ENCODE measurements around the gene TMEM63A.
"Not testable (repeated sequence)": the region's sequence is repeated elsewhere in the genome, so short reads cannot be mapped to it uniquely, and the experiment has no call there.

The TMEM63A gene

GRCh38 chr1:225845097-225845496 lies 37.1 kb downstream of the TMEM63A start:
- DNase-seq (ENCODE audit: low spot score), result no peak

GRCh38 chr1:225844236-225845061 lies 37.7 kb downstream of the TMEM63A start:
- DNase-seq (ENCODE audit: low spot score), result no peak

DNA sequence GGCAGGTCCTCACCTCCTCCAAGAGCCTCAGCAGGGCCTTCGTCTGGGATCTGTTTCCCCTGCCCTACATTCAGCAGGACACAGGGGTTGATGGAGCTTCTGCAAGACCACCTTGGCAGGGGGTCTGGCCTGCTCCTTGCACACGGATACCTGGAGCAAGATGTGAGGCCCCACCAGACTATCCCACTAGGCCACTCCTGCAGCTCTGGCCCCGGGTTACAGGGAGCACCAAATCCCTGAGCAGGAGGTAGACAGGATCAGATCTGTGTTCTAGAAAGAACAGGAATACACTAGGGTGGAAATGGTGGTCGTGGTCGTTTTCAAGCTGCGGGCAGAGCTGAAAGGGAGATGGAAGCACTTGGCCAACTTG lies 38.8 kb downstream of the TMEM63A start:
- no peak for DNase-seq (ENCODE audit: low spot score)

GRCh38 chr1:225842788-225843425 lies 39.3 kb downstream of the TMEM63A start:
- no peak for DNase-seq (ENCODE audit: low spot score)

GRCh38 chr1:225842074-225842473 lies 40.1 kb downstream of the TMEM63A start:
- no peak for DNase-seq (ENCODE audit: low spot score)

DNA sequence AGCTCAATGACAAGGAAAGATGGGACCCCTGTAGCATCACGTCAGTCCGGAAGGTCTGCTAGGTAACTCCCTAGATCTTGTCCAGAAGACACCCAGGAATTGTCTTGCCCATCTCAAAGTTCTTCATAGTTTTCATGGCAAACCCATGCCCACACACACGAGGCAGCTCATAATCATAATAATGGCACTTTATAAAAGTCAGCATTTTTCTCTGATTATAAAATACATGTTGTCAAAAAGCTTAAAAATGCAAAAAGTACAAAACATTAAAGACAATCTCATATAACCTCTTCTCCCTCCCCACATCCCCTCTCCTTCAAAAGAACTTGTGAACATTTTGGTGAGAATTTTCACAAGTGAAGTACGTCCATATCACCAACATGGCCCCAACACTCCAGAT lies 41.5 kb downstream of the TMEM63A start:
- no peak for DNase-seq (ENCODE audit: low spot score)

GRCh38 chr1:225840223-225840610 lies 42.0 kb downstream of the TMEM63A start:
- DNase-seq (ENCODE audit: low spot score), result no peak

DNA sequence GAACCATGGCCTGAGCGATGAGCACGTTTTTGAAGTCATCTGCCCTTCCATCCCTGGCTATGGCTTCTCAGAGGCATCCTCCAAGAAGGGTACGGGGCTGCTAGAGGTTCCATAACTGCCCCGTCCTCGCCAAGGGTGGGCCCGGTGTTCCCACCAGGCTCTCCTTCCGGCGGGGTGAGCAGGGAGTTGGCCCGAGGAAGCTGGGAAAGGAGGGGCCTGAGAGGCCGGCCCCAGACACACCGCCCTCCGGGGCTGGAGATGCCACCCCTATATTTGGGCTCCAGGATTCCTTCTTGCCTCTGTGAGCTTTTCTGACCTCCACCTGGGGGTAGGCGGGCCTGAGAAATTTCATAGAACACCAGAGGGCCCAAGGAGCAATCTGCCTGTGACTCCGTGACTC lies 43.4 kb downstream of the TMEM63A start:
- DNase-seq (ENCODE audit: low spot score), result no peak

- not testable (repeated sequence) for DNase-seq (ENCODE audit: low spot score)
These were observed 45.9 kb downstream of the TMEM63A start for GRCh38 chr1:225836296-225836695.

DNA sequence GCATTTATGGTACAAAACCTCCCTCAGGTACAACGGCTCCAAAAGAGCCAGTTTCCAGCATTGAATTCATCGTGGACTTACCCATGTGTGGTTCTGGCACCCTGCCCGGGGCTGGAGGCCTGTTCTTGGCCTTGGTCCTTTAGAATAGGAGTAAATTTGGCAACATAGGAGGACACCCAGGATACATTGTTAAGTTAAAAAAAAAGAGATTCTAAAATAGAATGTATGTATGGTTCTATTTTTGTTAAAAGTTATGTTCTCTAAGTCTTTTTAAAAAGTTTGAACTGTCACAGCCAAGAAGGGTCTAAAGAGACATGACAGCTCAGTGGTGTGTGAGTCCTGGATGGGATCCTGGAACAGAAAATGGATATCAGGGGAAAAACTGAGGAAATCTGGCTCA lies 46.3 kb downstream of the TMEM63A start:
- DNase-seq (ENCODE audit: low spot score), result no peak

DNA sequence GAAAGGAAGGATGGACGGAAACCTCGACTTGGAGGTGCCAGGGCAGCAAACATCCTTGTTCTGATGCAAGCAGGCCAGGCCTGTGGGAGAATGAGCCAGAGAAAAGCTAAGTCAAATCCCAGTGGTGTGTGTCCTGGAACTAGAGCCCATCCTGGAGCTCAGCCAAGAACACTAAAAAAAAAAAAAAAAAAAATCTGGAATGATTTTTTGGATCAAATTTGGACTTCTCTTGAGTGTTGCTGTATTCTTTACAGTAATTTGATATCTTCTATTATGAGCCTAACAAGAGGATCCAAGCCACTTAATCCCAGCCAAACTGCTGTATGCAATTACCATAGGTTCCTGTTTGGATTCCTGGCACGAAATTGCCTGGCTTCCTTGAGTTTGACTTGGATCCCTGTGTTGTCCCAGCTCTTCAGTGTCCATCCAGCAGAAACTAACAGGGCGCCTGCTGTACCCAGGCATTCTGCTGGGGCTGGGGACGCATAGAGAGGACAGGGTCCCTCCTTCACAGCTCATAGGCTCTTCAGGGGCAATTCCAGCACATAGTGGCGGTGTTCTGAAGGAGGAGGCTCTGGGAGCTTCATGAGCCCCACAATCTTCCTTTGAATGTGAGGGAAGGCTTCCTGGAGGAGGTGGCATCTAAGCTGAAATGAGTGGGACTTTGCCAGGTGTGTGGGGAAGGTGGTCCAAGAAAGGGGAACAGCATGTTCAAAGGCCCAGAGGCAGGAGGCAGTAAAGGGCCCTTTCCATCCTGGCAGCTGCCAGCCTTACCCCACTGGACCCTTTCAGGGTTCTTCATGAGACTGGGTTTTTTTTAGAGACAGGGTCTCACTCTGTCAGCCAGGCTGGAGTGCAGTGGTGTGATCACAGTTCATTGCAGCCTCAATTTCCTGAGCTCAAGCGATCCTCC lies 47.5 kb downstream of the TMEM63A start:
- DNase-seq (ENCODE audit: low spot score), result no peak

DNA sequence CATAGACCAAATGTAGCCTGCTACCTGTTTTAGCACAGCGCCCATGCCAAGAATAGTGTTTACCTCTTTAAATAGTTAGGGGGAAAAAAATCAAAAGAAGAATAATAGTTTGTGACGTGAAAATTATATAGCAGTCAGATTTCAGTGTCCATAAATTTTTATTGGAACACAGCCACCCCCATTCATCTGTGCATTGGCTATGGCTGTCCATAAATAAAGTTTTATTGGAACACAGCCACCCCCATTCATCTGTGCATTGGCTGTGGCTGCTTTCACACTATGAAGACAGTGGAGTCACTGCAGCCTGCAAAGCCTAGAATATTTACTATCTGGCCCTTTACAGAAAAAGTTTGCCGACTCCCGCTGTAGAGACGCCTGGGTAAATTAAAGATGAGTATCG lies 51.3 kb downstream of the TMEM63A start:
- no peak for DNase-seq (ENCODE audit: low spot score)

DNA sequence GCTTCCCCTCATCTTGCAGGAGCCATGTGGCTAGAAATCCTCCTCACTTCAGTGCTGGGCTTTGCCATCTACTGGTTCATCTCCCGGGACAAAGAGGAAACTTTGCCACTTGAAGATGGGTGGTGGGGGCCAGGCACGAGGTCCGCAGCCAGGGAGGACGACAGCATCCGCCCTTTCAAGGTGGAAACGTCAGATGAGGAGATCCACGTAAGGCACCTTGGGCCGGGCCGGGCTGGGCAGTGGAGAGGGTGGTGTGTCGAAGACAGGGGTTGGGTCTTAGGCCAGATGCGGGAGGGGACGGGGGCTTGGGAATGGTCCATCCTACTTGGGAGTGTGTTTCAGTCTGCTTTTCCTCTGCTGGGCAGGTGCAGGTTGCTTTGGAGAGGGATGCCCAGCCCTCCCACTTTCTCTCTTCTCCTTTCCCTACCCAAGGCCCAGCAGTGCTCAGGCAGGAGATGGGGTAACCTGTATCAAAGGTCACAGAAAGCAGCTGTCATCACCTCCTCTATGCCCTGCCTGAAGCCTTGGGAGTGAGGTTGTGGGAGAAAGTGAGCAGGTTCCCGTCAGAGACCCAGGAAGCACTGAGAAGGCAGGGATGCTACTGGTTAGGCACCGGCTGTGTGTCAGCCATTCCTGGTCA lies 53.4 kb downstream of the TMEM63A start:
- no peak for DNase-seq (ENCODE audit: low spot score)

GRCh38 chr1:225827076-225827475 lies 55.1 kb downstream of the TMEM63A start:
- no peak for DNase-seq (ENCODE audit: low spot score)

DNA sequence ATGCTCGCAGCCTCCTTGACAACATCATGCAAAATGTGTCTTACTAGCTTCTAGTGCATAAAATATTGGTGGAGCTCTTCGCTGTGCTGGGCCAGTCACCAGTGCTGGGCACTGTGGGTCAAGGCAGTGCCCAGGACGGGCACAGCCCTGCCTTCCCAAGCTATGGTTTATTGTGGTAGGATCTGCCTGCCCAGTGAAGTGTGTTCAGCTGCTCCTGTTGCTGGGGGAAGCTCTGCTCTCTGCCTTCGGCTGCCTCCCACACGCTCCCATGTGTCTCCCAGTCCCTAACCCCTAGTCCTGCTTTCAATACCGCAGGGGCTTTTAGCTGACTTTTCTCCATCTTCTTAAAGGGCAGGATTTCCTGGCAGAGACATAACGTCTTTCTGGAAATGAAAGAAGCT lies 56.6 kb downstream of the TMEM63A start:
- DNase-seq (ENCODE audit: low spot score), result no peak

- DNase-seq (ENCODE audit: low spot score), result no peak
These were observed 57.1 kb downstream of the TMEM63A start for GRCh38 chr1:225825078-225825477.

- DNase-seq (ENCODE audit: low spot score), result no peak
These were observed 57.6 kb downstream of the TMEM63A start for GRCh38 chr1:225824533-225824941.

- no peak for DNase-seq (ENCODE audit: low spot score)
These were observed 58.3 kb downstream of the TMEM63A start for GRCh38 chr1:225823811-225824261.

DNA sequence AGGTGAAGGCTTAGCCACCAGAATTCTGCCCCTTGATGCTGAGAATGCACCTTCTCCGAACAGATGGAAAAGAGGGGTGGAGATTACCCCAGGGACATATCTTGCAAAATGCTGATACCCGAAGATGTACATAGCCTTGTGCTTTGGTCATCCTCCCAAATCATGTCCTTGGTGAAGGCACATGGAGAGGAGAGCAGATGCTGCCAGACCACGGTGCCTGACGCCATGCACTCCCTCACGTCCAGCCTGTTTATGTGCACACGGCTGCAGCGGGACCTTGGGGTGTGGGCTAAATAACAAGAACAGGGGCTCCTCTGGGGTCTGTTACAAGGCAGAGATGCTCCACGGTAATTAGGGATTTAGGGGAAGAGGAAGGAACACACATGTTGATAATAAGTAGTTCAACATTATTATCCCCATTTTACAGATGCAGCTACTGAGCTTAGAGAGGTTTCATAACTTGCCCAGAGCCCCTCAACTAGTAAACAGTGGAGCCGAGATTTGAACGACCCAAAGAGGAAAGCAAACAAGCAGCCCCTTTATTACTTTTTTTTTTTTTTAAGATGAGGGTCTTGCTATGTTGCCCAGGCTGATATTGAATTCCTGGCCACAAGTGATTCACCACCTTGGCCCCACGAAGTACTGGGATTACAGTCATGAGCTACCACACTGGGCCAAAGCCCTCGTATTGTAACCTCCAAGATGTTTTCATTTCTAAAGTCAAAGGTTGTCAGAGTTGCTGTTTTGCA lies 59.4 kb downstream of the TMEM63A start:
- no peak for DNase-seq (ENCODE audit: low spot score)

- DNase-seq (ENCODE audit: low spot score), result no peak
These were observed 61.6 kb downstream of the TMEM63A start for GRCh38 chr1:225820522-225821120.

Measured in RKO (cell line).